Breast epithelium (tissue), 3 donors: ENCODE measurements around the gene PNPLA7.

Experiments used
- CTCF ChIP-seq, 3 donors: fragments of 450-650 bp; IDR thresholded peaks; one replicate each; pipeline ENCODE4 v1.5.1; 2016 to 2017; ENCODE audit warnings: antibody characterized with exemption in 3 of 3, mild to moderate bottlenecking in 3 of 3, moderate library complexity in 3 of 3
- POLR2AphosphoS5 ChIP-seq, 3 donors: sonication (generic); formaldehyde crosslinking; IDR thresholded peaks; one replicate each; pipeline ENCODE4 v1.6.1; 2017; ENCODE audit warnings: antibody characterized with exemption in 3 of 3

GRCh38 chr9:137465000-137465719, 85.0 kb downstream of the PNPLA7 start:
- TF ChIP-seq CTCF (IDR thresholded peaks at IDR 0.05) (no peak), POLR2AphosphoS5 (IDR thresholded peaks at IDR 0.05) (no peak)
